ENCODE measurements around the gene PGPEP1.
A peak's percentile ranks its signal among the peaks of the same experiment; 100 is the strongest.

PGPEP1 gene

DNA sequence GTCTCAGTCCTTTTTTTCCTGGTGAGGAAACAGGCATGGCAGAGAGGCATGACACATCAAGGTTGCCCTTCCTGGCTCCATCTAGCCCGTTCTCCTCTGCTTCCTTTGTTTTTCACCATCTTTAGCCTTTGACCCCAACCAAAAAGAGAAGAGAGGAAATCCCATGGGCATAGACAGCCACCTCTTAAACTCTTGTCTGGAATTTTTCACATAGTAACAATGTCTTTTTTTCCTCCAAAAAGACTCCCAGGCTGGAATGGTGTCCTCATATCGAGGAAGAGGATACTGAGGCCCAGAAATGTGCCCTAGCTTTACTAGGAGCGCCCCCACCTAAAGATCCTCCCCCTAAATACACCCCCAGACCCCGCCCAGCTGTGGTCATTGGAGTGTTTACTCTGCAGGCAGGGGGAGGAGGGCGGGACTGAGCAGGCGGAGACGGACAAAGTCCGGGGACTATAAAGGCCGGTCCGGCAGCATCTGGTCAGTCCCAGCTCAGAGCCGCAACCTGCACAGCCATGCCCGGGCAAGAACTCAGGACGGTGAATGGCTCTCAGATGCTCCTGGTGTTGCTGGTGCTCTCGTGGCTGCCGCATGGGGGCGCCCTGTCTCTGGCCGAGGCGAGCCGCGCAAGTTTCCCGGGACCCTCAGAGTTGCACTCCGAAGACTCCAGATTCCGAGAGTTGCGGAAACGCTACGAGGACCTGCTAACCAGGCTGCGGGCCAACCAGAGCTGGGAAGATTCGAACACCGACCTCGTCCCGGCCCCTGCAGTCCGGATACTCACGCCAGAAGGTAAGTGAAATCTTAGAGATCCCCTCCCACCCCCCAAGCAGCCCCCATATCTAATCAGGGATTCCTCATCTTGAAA, 45.5 kb downstream of the PGPEP1 start, which contains the start of gene GDF15:
TSS of gene GDF15 (plus strand) at position 484 of the 868 bp plus-strand sequence. CDS start at position 516, 32 bp downstream.
- peak; percentile 52 for DNase-seq (ENCODE audit: low read depth)
- TF ChIP-seq, protein P1, sequence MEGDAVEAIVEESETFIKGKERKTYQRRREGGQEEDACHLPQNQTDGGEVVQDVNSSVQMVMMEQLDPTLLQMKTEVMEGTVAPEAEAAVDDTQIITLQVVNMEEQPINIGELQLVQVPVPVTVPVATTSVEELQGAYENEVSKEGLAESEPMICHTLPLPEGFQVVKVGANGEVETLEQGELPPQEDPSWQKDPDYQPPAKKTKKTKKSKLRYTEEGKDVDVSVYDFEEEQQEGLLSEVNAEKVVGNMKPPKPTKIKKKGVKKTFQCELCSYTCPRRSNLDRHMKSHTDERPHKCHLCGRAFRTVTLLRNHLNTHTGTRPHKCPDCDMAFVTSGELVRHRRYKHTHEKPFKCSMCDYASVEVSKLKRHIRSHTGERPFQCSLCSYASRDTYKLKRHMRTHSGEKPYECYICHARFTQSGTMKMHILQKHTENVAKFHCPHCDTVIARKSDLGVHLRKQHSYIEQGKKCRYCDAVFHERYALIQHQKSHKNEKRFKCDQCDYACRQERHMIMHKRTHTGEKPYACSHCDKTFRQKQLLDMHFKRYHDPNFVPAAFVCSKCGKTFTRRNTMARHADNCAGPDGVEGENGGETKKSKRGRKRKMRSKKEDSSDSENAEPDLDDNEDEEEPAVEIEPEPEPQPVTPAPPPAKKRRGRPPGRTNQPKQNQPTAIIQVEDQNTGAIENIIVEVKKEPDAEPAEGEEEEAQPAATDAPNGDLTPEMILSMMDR (IDR thresholded peaks at IDR 0.05; ENCODE audit: insufficient read depth, low read depth, low read length, missing control alignments), result peak; percentile 71
- H3K4me3 ChIP-seq (ENCODE audit: low read depth, low read length), result peak within 1 kb of the TSS; percentile 44

- peak overlapping the region; percentile 44 for H3K4me3 ChIP-seq (ENCODE audit: low read depth, low read length)
- TF ChIP-seq, protein P1 (IDR thresholded peaks at IDR 0.05; ENCODE audit: insufficient read depth, low read depth, low read length, missing control alignments), result no peak
- DNase-seq (ENCODE audit: low read depth), result no peak
Measured at GRCh38 chr19:18386543-18387271, 46.3 kb downstream of the PGPEP1 start.

DNA sequence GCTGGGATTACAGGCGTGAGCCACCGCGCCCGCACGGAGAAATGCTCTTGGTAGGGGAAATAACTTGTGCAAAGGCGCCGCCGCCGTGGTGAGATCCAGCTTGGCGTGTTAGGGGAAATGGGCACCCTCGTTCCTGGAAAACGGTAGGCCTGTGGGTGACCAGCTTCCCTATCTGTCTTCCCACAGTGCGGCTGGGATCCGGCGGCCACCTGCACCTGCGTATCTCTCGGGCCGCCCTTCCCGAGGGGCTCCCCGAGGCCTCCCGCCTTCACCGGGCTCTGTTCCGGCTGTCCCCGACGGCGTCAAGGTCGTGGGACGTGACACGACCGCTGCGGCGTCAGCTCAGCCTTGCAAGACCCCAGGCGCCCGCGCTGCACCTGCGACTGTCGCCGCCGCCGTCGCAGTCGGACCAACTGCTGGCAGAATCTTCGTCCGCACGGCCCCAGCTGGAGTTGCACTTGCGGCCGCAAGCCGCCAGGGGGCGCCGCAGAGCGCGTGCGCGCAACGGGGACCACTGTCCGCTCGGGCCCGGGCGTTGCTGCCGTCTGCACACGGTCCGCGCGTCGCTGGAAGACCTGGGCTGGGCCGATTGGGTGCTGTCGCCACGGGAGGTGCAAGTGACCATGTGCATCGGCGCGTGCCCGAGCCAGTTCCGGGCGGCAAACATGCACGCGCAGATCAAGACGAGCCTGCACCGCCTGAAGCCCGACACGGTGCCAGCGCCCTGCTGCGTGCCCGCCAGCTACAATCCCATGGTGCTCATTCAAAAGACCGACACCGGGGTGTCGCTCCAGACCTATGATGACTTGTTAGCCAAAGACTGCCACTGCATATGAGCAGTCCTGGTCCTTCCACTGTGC, 47.9 kb downstream of the PGPEP1 start:
- TF ChIP-seq, protein P1 (IDR thresholded peaks at IDR 0.05; ENCODE audit: insufficient read depth, low read depth, low read length, missing control alignments), result peak; percentile 99
- peak overlapping the region; percentile 45 for H3K4me3 ChIP-seq (ENCODE audit: low read depth, low read length)
- DNase-seq (ENCODE audit: low read depth), result peak; percentile 96

DNA sequence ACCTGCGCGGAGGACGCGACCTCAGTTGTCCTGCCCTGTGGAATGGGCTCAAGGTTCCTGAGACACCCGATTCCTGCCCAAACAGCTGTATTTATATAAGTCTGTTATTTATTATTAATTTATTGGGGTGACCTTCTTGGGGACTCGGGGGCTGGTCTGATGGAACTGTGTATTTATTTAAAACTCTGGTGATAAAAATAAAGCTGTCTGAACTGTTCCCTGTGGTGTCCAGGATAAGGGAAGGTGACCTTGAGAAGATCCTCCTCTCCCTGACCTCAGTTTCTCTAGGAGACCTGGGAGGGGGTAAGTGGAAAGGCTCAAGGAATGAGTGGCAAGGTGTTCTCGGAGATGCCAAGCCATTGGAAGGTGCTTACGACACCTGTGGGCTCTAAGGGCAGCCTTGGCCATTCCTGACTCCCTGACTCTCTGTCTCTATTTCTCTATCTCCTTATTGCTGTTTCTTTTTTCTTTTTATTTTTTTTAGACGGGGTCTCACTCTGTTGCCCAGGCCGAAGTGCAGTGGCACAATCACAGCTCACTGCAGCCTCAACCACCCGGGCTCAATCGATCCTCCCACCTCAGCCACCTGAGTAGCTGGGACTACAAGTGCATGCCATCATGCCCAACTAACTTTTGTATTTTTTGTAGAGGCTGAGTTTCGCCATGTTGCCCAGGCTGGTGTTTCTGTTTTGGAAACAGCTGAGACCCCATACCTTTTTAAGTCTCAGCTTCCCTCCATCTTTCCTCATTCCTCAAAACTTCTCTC, 48.7 kb downstream of the PGPEP1 start:
- TF ChIP-seq, protein P1 (IDR thresholded peaks at IDR 0.05; ENCODE audit: insufficient read depth, low read depth, low read length, missing control alignments), result no peak
- DNase-seq (ENCODE audit: low read depth), result no peak
- peak overlapping the region; percentile 14 for H3K4me3 ChIP-seq (ENCODE audit: low read depth, low read length)

GRCh38 chr19:18389726-18390064, 49.3 kb downstream of the PGPEP1 start:
- H3K4me3 ChIP-seq (ENCODE audit: low read depth, low read length), result no peak overlapping the region
- TF ChIP-seq, protein P1 (IDR thresholded peaks at IDR 0.05; ENCODE audit: insufficient read depth, low read depth, low read length, missing control alignments), result no peak
- no peak for DNase-seq (ENCODE audit: low read depth)
